Keratinocyte (primary cell): ENCODE measurements around the gene GPRIN1.

Experiments used
- CTCF ChIP-seq, 3 experiments: IDR thresholded peaks in 1 of 3; conservative IDR thresholded peaks in 1 of 3; optimal IDR thresholded peaks in 1 of 3; 2 replicates in 2 of 3; 3 replicates in 1 of 3; pipeline versions ENCODE3 to v1.5.1; 2011; ENCODE audit warnings: low read length in 3 of 3, mild to moderate bottlenecking in 3 of 3, moderate library complexity in 2 of 3, control low read depth in 1 of 3, inconsistent platforms in 1 of 3; ENCODE audit not compliant: insufficient read depth in 2 of 3; ENCODE audit errors: extremely low read depth in 1 of 3
- EZH2 ChIP-seq: IDR thresholded peaks from one replicate; pipeline ENCODE4 v1.6.1; 2012; ENCODE audit warnings: inconsistent platforms, mild to moderate bottlenecking, low read length, moderate library complexity

- no peak for TF ChIP-seq CTCF (optimal IDR thresholded peaks at IDR 0.05 in 1 of 3, IDR thresholded peaks at IDR 0.05 in 1 of 3, conservative IDR thresholded peaks at IDR 0.05 in 1 of 3; ENCODE audit: extremely low read depth in 1 of 3, insufficient read depth in 2 of 3, low read length in 3 of 3)
- no peak for TF ChIP-seq EZH2
These were observed 28.5 kb upstream of the GPRIN1 start for GRCh38 chr5:176638437-176638836.
